WTC11 (cell line): Measurements from ENCODE around the gene SDHB. TPM values are rescaled to one million over a fixed set of nuclear protein-coding genes. Genes with fewer than 3 reads are reported as not detected.

Experiments used
- ATAC-seq: fragments of 200-7000 bp; cut with Tn5 transposase; 2 replicates; pipeline ENCODE4 v1.10.0; 2021; ENCODE audit warnings: mild to moderate bottlenecking, moderate library complexity
- CTCF ChIA-PET: fragments of 300-600 bp; sonication (Branson Sonifier 250); formaldehyde crosslinking; loops from one replicate; lab custom pipeline; 2021; ENCODE audit warnings: antibody characterized with exemption; lab: Charles Lee
- POLR2A ChIA-PET: fragments of 350-600 bp; sonication (Branson Sonifier 250); formaldehyde crosslinking; loops from one replicate; lab custom pipeline; 2021; ENCODE audit warnings: antibody characterized with exemption; lab: Charles Lee
- DNase-seq: peaks from one replicate; pipeline ENCODE4 v3.0.0; 2021; ENCODE audit warnings: low spot score
- H3K27ac Mint-ChIP-seq: 2 replicates; pipeline ENCODE4 v1.8.0; 2021; ENCODE audit warnings: mixed read lengths
- H3K27me3 Mint-ChIP-seq: 2 replicates; pipeline ENCODE4 v1.8.0; 2021; ENCODE audit warnings: low read depth, mild to moderate bottlenecking, moderate library complexity, mixed read lengths
- H3K36me3 Mint-ChIP-seq: 2 replicates; pipeline ENCODE4 v1.8.0; 2021; ENCODE audit warnings: mixed read lengths
- H3K4me1 Mint-ChIP-seq: 2 replicates; pipeline ENCODE4 v1.8.0; 2022; ENCODE audit warnings: mixed read lengths
- H3K4me3 Mint-ChIP-seq: 2 replicates; pipeline ENCODE4 v1.8.0; 2021; ENCODE audit warnings: mild to moderate bottlenecking, moderate library complexity, mixed read lengths
- H3K9me3 Mint-ChIP-seq: 2 replicates; pipeline ENCODE4 v1.8.0; 2021; ENCODE audit warnings: mixed read lengths
- ARID4B ChIP-seq: sonication (generic); formaldehyde crosslinking; IDR thresholded peaks from 2 replicates; pipeline ENCODE4 v1.8.0; 2023; ENCODE audit warnings: missing genetic modification reagents, mild to moderate bottlenecking, borderline replicate concordance
- ATF1 ChIP-seq: sonication (generic); formaldehyde crosslinking; IDR thresholded peaks from 2 replicates; pipeline ENCODE4 v1.8.1; 2023; ENCODE audit warnings: mild to moderate bottlenecking, moderate library complexity, missing genetic modification reagents
- E2F5 ChIP-seq: sonication (generic); formaldehyde crosslinking; IDR thresholded peaks from 2 replicates; pipeline ENCODE4 v1.8.1; 2022; ENCODE audit warnings: mild to moderate bottlenecking, moderate library complexity, missing genetic modification reagents
- FOXJ3 ChIP-seq: sonication (generic); formaldehyde crosslinking; IDR thresholded peaks from 2 replicates; pipeline ENCODE4 v1.9.0; 2021; ENCODE audit warnings: missing genetic modification reagents, mild to moderate bottlenecking, borderline replicate concordance
- GABPB1 ChIP-seq: sonication (generic); formaldehyde crosslinking; IDR thresholded peaks from 2 replicates; pipeline ENCODE4 v1.8.1; 2023; ENCODE audit warnings: mild to moderate bottlenecking, missing genetic modification reagents
- GTF2I ChIP-seq: fragments of 250-450 bp; sonication (Bioruptor Pico); conservative IDR thresholded peaks from 2 replicates; pipeline ENCODE4 v1.4.0; 2021; ENCODE audit warnings: mild to moderate bottlenecking
- JUN ChIP-seq: sonication (generic); formaldehyde crosslinking; IDR thresholded peaks from 2 replicates; pipeline ENCODE4 v1.8.0; 2023; ENCODE audit warnings: mild to moderate bottlenecking, missing genetic modification reagents
- MAX ChIP-seq: sonication (generic); formaldehyde crosslinking; IDR thresholded peaks from 2 replicates; pipeline ENCODE4 v1.8.0; 2022; ENCODE audit warnings: mild to moderate bottlenecking, missing genetic modification reagents
- NR1H2 ChIP-seq: sonication (generic); formaldehyde crosslinking; IDR thresholded peaks from 2 replicates; pipeline ENCODE4 v1.9.0; 2021; ENCODE audit warnings: mild to moderate bottlenecking, moderate library complexity, missing genetic modification reagents
- NR3C1 ChIP-seq: sonication (generic); formaldehyde crosslinking; conservative IDR thresholded peaks from 2 replicates; pipeline ENCODE4 v1.8.1; 2023; ENCODE audit warnings: low read depth, mild to moderate bottlenecking, missing genetic modification reagents
- PRDM15 ChIP-seq: sonication (generic); formaldehyde crosslinking; IDR thresholded peaks from 2 replicates; pipeline ENCODE4 v1.8.0; 2022; ENCODE audit warnings: missing genetic modification reagents
- PRRX2 ChIP-seq: fragments of 250-450 bp; sonication (Bioruptor Pico); IDR thresholded peaks from 2 replicates; pipeline ENCODE4 v1.8.0; 2021; ENCODE audit warnings: mild to moderate bottlenecking
- USF2 ChIP-seq: sonication (generic); formaldehyde crosslinking; IDR thresholded peaks from 2 replicates; pipeline ENCODE4 v1.8.1; 2023; ENCODE audit warnings: mild to moderate bottlenecking, missing genetic modification reagents, moderate library complexity
- ZMAT4 ChIP-seq: fragments of 250-450 bp; sonication (Bioruptor Pico); IDR thresholded peaks from 2 replicates; pipeline ENCODE4 v1.9.0; 2021; ENCODE audit warnings: mild to moderate bottlenecking
- ZNF121 ChIP-seq: sonication (generic); formaldehyde crosslinking; IDR thresholded peaks from 2 replicates; pipeline ENCODE4 v1.8.0; 2023; ENCODE audit warnings: missing genetic modification reagents
- ZSCAN18 ChIP-seq: fragments of 250-450 bp; sonication (Bioruptor Pico); IDR thresholded peaks from 2 replicates; pipeline ENCODE4 v2.1.2; 2022; ENCODE audit warnings: mild to moderate bottlenecking, moderate library complexity
- total RNA-seq: library from RNA; stranded (reverse); gene quantifications from 3 replicates; pipeline ENCODE4 v1.2.3, GENCODE V29; 2021

The SDHB gene
- total RNA-seq, 1 experiment from 2014 or later: 89.5 TPM

- no peak for TF ChIP-seq PRDM15
- no peak for TF ChIP-seq NR1H2
- TF ChIP-seq ZMAT4 (CRISPR knock-in tag): no peak
- TF ChIP-seq GABPB1: no peak
Measured at GRCh38 chr1:17020502-17020901, 33.3 kb downstream of the SDHB start (continued).

GRCh38 chr1:17018849-17019248 lies 35.0 kb downstream of the SDHB start:
- Mint-ChIP-seq H3K36me3 (peaks cover 58% of the 10 kb centered on the region), H3K9me3 (no peaks in the 10 kb centered on the region), H3K27me3 (no peaks in the 10 kb centered on the region), H3K4me1 (peaks cover 27% of the 10 kb centered on the region), H3K4me3 (no peak overlapping the region), H3K27ac (no peak overlapping the region)
- DNase-seq: no peak
- ChIA-PET POLR2A (no interaction called here), CTCF (interaction anchor here (1.1 to 3.9 kb wide), 3 partner anchors 19 to 67 kb away, joined by 3 to 23 read pairs (median 4); no protein-coding TSS in a partner anchor)
- TF ChIP-seq USF2 (CRISPR knock-in tag) (no peak), NR3C1 (CRISPR knock-in tag) (no peak), ARID4B (CRISPR knock-in tag) (no peak), ATF1 (CRISPR knock-in tag) (no peak), GTF2I (CRISPR knock-in tag) (no peak), E2F5 (no peak), JUN (CRISPR knock-in tag) (no peak), FOXJ3 (CRISPR knock-in tag) (no peak), PRRX2 (CRISPR knock-in tag) (no peak)
- no peak for ATAC-seq

GRCh38 chr1:17017435-17017834 lies 36.4 kb downstream of the SDHB start:
- POLR2A ChIA-PET: interaction anchor here (1.6 kb wide), 1 partner anchor 37 kb away, joined by 4 read pairs; the partner anchor contains the start of gene MFAP2
- DNase-seq: no peak
- no peaks in the 10 kb centered on the region for H3K9me3 Mint-ChIP-seq
- no peak overlapping the region for H3K4me3 Mint-ChIP-seq
- ATAC-seq: no peak
- H3K27me3 Mint-ChIP-seq: no peaks in the 10 kb centered on the region
- H3K4me1 Mint-ChIP-seq: peaks cover 38% of the 10 kb centered on the region
- H3K36me3 Mint-ChIP-seq: peaks cover 44% of the 10 kb centered on the region
- H3K27ac Mint-ChIP-seq: no peak overlapping the region
- TF ChIP-seq ZNF121 (CRISPR knock-in tag) (peak; percentile 82; the same call in 1 of the 2 replicates), MAX (CRISPR knock-in tag) (no peak), ZSCAN18 (CRISPR knock-in tag) (no peak)
- CTCF ChIA-PET: interaction anchor here (1.1 to 3.9 kb wide), 2 partner anchors 30 to 66 kb away, joined by 4 to 23 read pairs; no protein-coding TSS in a partner anchor
